Liver (tissue), 9 donors: ENCODE results near the gene CUL1. TPM values are rescaled to one million over a fixed set of nuclear protein-coding genes. Genes with fewer than 3 reads are reported as not detected.

Source experiments
- DNase-seq: peaks from one replicate; pipeline ENCODE4 v3.0.0-alpha.2; 2017; ENCODE audit warnings: low spot score
- H3K27ac ChIP-seq, 2 donors: one replicate each; pipeline ENCODE4 v1.7.0; 2013; ENCODE audit warnings: inconsistent platforms in 2 of 2, low read length in 2 of 2, control low read depth in 1 of 2, low read depth in 1 of 2, mild to moderate bottlenecking in 1 of 2
- H3K27me3 ChIP-seq, 4 donors: one replicate each; pipeline versions ENCODE4 v1.6.1 to v1.7.0; 2013; ENCODE audit warnings: low read length in 3 of 4, inconsistent platforms in 1 of 4, mild to moderate bottlenecking in 1 of 4, moderate library complexity in 1 of 4; ENCODE audit not compliant: control insufficient read depth in 4 of 4, insufficient read depth in 4 of 4
- H3K36me3 ChIP-seq, 4 donors: one replicate each; pipeline versions ENCODE4 v1.6.1 to v1.7.0; 2013; ENCODE audit warnings: low read length in 3 of 4, mild to moderate bottlenecking in 3 of 4, low read depth in 1 of 4, moderate library complexity in 1 of 4; ENCODE audit not compliant: control insufficient read depth in 4 of 4, insufficient read depth in 3 of 4
- H3K4me1 ChIP-seq, 4 donors: one replicate each; pipeline versions ENCODE4 v1.6.1 to v1.7.0; 2013; ENCODE audit warnings: low read length in 3 of 4, mild to moderate bottlenecking in 3 of 4, moderate library complexity in 1 of 4; ENCODE audit not compliant: control insufficient read depth in 4 of 4, insufficient read depth in 4 of 4
- H3K4me3 ChIP-seq, 3 donors: one replicate each; pipeline versions ENCODE4 v1.6.1 to v1.7.0; 2013; ENCODE audit warnings: low read length in 3 of 3, control low read depth in 1 of 3, low read depth in 1 of 3, mild to moderate bottlenecking in 1 of 3
- H3K9ac ChIP-seq, 2 donors: one replicate each; pipeline ENCODE4 v1.7.0; 2013; ENCODE audit warnings: low read length in 2 of 2, mild to moderate bottlenecking in 2 of 2, moderate library complexity in 2 of 2, control low read depth in 1 of 2, low read depth in 1 of 2
- H3K9me3 ChIP-seq, 4 donors: one replicate each; pipeline versions ENCODE4 v1.6.1 to v1.7.0; 2013; ENCODE audit warnings: low read length in 3 of 4; ENCODE audit not compliant: control insufficient read depth in 4 of 4
- EGR1 ChIP-seq, 2 donors: IDR thresholded peaks; 2 replicates each; pipeline ENCODE4 v1.6.1; 2016 to 2018; ENCODE audit warnings: antibody characterized with exemption in 2 of 2, low read depth in 2 of 2
- FOXA1 ChIP-seq: IDR thresholded peaks from 2 replicates; pipeline ENCODE4 v1.6.1; 2016; ENCODE audit warnings: antibody characterized with exemption
- FOXA2 ChIP-seq: IDR thresholded peaks from 2 replicates; pipeline ENCODE4 v1.6.1; 2016; ENCODE audit warnings: antibody characterized with exemption
- GABPA ChIP-seq, 2 donors: IDR thresholded peaks in 1 of 2; conservative IDR thresholded peaks in 1 of 2; 2 replicates each; pipeline ENCODE4 v1.6.1; 2016; ENCODE audit warnings: antibody characterized with exemption in 2 of 2, mild to moderate bottlenecking in 1 of 2, moderate library complexity in 1 of 2
- HNF4A ChIP-seq, 2 donors: conservative IDR thresholded peaks; 2 replicates each; pipeline ENCODE4 v1.6.1; 2016; ENCODE audit warnings: antibody characterized with exemption in 2 of 2, mild to moderate bottlenecking in 2 of 2
- HNF4G ChIP-seq: IDR thresholded peaks from 2 replicates; pipeline ENCODE4 v1.6.1; 2016; ENCODE audit warnings: antibody characterized with exemption
- JUND ChIP-seq, 2 donors: IDR thresholded peaks; 2 replicates each; pipeline ENCODE4 v1.6.1; 2016; ENCODE audit warnings: antibody characterized with exemption in 2 of 2
- NR2F2 ChIP-seq: IDR thresholded peaks from 2 replicates; pipeline ENCODE4 v1.6.1; 2016; ENCODE audit warnings: antibody characterized with exemption
- RXRA ChIP-seq, 2 donors: IDR thresholded peaks; 2 replicates each; pipeline ENCODE4 v1.6.1; 2017 to 2018; ENCODE audit warnings: antibody characterized with exemption in 2 of 2, mild to moderate bottlenecking in 1 of 2
- SP1 ChIP-seq: IDR thresholded peaks from 2 replicates; pipeline ENCODE4 v1.6.1; 2018; ENCODE audit warnings: antibody characterized with exemption, mild to moderate bottlenecking
- TAF1 ChIP-seq: conservative IDR thresholded peaks from 2 replicates; pipeline ENCODE4 v1.6.1; 2016; ENCODE audit warnings: antibody characterized with exemption, mild to moderate bottlenecking
- YY1 ChIP-seq: IDR thresholded peaks from 2 replicates; pipeline ENCODE4 v1.6.1; 2016; ENCODE audit warnings: antibody characterized with exemption, mild to moderate bottlenecking
- WGBS: extraction: QIAGEN DNeasy Blood & Tissue Kit; methylation state at CpG from one replicate; pipeline ENCODE4 v1.1.7; 2013; 5-methylcytosine and 5-hydroxymethylcytosine counted together
- polyA plus RNA-seq, 2 donors: library from polyadenylated mRNA; stranded (reverse) in 1 of 2; unstranded in 1 of 2; fragments of 200-250 nt in 1 of 2; fragments of >200 nt in 1 of 2; fragmentation: Nextera tagmentation in 1 of 2; extraction: Ambion mirVana in 1 of 2; gene quantifications; one replicate each; pipeline versions ENCODE4 v1.2.1 to v1.2.3, GENCODE V29; 2013 to 2015
- total RNA-seq, 2 donors: library from RNA; depleted of rRNA; stranded (reverse); fragments of >200 nt; gene quantifications; one replicate each; pipeline ENCODE4 v1.2.3, GENCODE V29; 2014
- TF ChIP-seq, protein P1 (sequence below): fragments of 150-350 bp; IDR thresholded peaks from 2 replicates; pipeline ENCODE4 v1.5.1; 2017; ENCODE audit warnings: improper control_type of control experiment, low read depth, low read length; ENCODE audit not compliant: missing input control
- TF ChIP-seq, protein P2 (sequence below): IDR thresholded peaks from 2 replicates; pipeline ENCODE4 v1.6.1; 2016; ENCODE audit warnings: antibody characterized with exemption
- TF ChIP-seq, protein P3 (sequence below): IDR thresholded peaks from 2 replicates; pipeline ENCODE4 v1.6.1; 2016; ENCODE audit warnings: antibody characterized with exemption
- TF ChIP-seq, protein P4 (sequence below): IDR thresholded peaks from 2 replicates; pipeline ENCODE4 v1.6.1; 2016; ENCODE audit warnings: antibody characterized with exemption, mild to moderate bottlenecking
- donor health status: healthy.
- donor health status: healthy.
- donor health status: healthy.
- donor health status: healthy.
- donor health status: healthy.

Gene CUL1
- 10 to 100 TPM; 27.7 to 56.7 TPM for total RNA-seq
- 10 to 100 TPM; 21.7 to 25.7 TPM for polyA plus RNA-seq

DNA sequence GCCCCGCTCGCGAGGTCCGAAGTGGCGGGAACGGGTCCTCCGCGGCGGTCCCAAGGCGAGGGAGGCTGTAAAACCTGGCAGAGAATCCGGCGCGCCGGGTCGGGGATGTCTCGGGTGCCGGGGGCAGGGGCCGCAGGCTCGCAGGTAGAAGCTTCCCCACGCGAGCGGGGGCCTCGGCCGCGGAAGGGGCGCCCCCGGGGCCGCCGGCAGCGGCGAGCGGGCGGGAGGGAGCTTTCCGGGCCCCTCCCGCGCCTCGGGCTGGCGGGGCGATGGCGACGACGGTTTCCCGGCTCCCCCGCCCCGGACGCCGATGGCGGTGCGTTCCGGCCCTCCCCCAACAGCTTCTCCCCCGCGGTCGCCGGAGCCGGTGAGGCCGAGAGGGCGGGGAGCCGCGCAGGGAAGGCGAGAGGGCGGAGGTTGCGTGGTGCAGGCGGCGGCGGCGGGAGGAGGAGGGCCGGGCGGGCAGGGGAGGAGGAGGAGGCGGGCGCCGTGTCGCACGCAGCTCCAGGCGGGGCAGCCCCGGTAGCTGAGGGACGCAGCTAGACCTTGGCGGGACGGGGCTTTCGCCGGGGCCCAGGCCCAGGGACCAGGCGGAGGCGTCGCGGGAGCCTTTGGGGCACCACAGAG is at the start of gene CUL1:
CUL1 (plus strand) TSS at position 507 of the 627 bp plus-strand sequence. CDS start 31,220 bp downstream, outside the sequence.
- Histone ChIP-seq H3K27me3 (no peaks in the 10 kb centered on the region), H3K9me3 (no peaks in the 10 kb centered on the region), H3K36me3 (no peaks in the 10 kb centered on the region), H3K27ac (peak within 1 kb of the TSS; percentile 95 to 98), H3K9ac (peak within 1 kb of the TSS; percentile 76 to 90), H3K4me1 (peaks cover 0 to 31% (median 21%) of the 10 kb centered on the region in 4 donors), H3K4me3 (peak within 1 kb of the TSS; percentile 73 to 98 (median 77))
- TF ChIP-seq, protein P1, sequence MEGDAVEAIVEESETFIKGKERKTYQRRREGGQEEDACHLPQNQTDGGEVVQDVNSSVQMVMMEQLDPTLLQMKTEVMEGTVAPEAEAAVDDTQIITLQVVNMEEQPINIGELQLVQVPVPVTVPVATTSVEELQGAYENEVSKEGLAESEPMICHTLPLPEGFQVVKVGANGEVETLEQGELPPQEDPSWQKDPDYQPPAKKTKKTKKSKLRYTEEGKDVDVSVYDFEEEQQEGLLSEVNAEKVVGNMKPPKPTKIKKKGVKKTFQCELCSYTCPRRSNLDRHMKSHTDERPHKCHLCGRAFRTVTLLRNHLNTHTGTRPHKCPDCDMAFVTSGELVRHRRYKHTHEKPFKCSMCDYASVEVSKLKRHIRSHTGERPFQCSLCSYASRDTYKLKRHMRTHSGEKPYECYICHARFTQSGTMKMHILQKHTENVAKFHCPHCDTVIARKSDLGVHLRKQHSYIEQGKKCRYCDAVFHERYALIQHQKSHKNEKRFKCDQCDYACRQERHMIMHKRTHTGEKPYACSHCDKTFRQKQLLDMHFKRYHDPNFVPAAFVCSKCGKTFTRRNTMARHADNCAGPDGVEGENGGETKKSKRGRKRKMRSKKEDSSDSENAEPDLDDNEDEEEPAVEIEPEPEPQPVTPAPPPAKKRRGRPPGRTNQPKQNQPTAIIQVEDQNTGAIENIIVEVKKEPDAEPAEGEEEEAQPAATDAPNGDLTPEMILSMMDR = no peak
- TF ChIP-seq FOXA1 = no peak
- TF ChIP-seq HNF4G = no peak
- TF ChIP-seq SP1 = peak; percentile 28
- peak; percentile 54 for TF ChIP-seq YY1
- no peak for TF ChIP-seq HNF4A (conservative IDR thresholded peaks at IDR 0.05)
- TF ChIP-seq FOXA2 = no peak
- no peak for TF ChIP-seq JUND (IDR thresholded peaks at IDR 0.05)
- WGBS = under 1% methylated on average over 84 of the region's 84 CpGs
- DNase-seq = peak; percentile 86

DNA sequence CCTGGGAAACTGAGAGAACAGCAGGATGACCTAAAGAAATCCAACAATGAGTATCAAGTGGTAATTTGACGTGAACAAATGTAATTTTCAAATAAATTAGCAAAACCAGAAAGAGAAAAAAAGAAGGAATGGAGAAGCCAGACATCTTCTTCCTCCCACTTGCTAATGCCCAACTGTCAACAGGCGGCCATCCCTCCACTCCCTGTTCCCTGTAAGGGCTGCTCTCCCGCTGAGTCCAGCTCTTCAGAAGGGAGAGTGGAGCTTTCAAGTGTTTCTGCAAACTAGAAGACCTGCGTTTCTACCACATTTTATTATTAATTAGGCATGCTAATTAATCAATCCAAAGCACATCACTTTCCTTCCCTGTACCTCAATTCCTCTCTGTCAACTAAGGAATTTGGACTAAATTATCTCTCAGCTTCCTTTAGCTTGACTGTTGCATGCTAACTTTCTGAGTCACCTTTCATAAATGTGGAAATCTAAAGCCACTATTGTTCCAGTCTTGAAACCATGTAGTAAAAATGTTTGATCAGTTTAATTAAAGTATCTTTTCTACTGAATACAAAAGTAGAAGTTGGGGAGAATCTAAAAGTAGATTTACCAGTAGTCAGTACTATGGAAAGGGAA is 48.4 kb upstream of the CUL1 start:
- no peak for DNase-seq
- no peaks in the 10 kb centered on the region for H3K4me1 ChIP-seq
- WGBS = 82% methylated on average over 4 of the region's 4 CpGs
- H3K9me3 ChIP-seq = no peaks in the 10 kb centered on the region
- H3K27ac ChIP-seq = no peak overlapping the region
- no peak overlapping the region for H3K4me3 ChIP-seq
- H3K9ac ChIP-seq = no peak overlapping the region
- no peaks in the 10 kb centered on the region for H3K36me3 ChIP-seq
- TF ChIP-seq, protein P2, sequence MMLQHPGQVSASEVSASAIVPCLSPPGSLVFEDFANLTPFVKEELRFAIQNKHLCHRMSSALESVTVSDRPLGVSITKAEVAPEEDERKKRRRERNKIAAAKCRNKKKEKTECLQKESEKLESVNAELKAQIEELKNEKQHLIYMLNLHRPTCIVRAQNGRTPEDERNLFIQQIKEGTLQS = no peak
- TF ChIP-seq NR2F2 (no peak), YY1 (no peak), GABPA (IDR thresholded peaks at IDR 0.05 in 1 of 2, conservative IDR thresholded peaks at IDR 0.05 in 1 of 2) (no peak), FOXA1 (no peak), RXRA (IDR thresholded peaks at IDR 0.05) (no peak), SP1 (no peak), JUND (IDR thresholded peaks at IDR 0.05) (no peak), FOXA2 (no peak), EGR1 (IDR thresholded peaks at IDR 0.05; ENCODE audit: low read depth in 2 of 2) (no peak), TAF1 (no peak)
- TF ChIP-seq, protein P3, sequence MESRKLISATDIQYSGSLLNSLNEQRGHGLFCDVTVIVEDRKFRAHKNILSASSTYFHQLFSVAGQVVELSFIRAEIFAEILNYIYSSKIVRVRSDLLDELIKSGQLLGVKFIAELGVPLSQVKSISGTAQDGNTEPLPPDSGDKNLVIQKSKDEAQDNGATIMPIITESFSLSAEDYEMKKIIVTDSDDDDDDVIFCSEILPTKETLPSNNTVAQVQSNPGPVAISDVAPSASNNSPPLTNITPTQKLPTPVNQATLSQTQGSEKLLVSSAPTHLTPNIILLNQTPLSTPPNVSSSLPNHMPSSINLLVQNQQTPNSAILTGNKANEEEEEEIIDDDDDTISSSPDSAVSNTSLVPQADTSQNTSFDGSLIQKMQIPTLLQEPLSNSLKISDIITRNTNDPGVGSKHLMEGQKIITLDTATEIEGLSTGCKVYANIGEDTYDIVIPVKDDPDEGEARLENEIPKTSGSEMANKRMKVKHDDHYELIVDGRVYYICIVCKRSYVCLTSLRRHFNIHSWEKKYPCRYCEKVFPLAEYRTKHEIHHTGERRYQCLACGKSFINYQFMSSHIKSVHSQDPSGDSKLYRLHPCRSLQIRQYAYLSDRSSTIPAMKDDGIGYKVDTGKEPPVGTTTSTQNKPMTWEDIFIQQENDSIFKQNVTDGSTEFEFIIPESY = no peak
- TF ChIP-seq, protein P4, sequence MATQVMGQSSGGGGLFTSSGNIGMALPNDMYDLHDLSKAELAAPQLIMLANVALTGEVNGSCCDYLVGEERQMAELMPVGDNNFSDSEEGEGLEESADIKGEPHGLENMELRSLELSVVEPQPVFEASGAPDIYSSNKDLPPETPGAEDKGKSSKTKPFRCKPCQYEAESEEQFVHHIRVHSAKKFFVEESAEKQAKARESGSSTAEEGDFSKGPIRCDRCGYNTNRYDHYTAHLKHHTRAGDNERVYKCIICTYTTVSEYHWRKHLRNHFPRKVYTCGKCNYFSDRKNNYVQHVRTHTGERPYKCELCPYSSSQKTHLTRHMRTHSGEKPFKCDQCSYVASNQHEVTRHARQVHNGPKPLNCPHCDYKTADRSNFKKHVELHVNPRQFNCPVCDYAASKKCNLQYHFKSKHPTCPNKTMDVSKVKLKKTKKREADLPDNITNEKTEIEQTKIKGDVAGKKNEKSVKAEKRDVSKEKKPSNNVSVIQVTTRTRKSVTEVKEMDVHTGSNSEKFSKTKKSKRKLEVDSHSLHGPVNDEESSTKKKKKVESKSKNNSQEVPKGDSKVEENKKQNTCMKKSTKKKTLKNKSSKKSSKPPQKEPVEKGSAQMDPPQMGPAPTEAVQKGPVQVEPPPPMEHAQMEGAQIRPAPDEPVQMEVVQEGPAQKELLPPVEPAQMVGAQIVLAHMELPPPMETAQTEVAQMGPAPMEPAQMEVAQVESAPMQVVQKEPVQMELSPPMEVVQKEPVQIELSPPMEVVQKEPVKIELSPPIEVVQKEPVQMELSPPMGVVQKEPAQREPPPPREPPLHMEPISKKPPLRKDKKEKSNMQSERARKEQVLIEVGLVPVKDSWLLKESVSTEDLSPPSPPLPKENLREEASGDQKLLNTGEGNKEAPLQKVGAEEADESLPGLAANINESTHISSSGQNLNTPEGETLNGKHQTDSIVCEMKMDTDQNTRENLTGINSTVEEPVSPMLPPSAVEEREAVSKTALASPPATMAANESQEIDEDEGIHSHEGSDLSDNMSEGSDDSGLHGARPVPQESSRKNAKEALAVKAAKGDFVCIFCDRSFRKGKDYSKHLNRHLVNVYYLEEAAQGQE = no peak
- TF ChIP-seq, protein P1 = no peak
- no peaks in the 10 kb centered on the region for H3K27me3 ChIP-seq
